ENCODE data around the gene GCC1.
"Not testable (repeated sequence)": the region's sequence is repeated elsewhere in the genome, so short reads cannot be mapped to it uniquely, and the experiment has no call there.

The GCC1 gene

GRCh38 chr7:127580612-127581011 is 4.8 kb downstream of the GCC1 start:
- FAIRE-seq (no peak), DNase-seq (ENCODE audit: insufficient read length, low spot score) (no peak)
- no peak for TF ChIP-seq POLR2A (IDR thresholded peaks at IDR 0.05; ENCODE audit: low read depth, low read length)

- no peak for TF ChIP-seq POLR2A (IDR thresholded peaks at IDR 0.05; ENCODE audit: low read depth, low read length)
- FAIRE-seq: no peak
- no peak for DNase-seq (ENCODE audit: insufficient read length, low spot score)
Measured at GRCh38 chr7:127578711-127579275, 6.6 kb downstream of the GCC1 start.

GRCh38 chr7:127578036-127578684 is 7.2 kb downstream of the GCC1 start:
- DNase-seq (ENCODE audit: insufficient read length, low spot score): no peak
- TF ChIP-seq POLR2A (IDR thresholded peaks at IDR 0.05; ENCODE audit: low read depth, low read length): no peak
- no peak for FAIRE-seq

- DNase-seq (ENCODE audit: insufficient read length, low spot score) (no peak), FAIRE-seq (no peak)
- TF ChIP-seq POLR2A (IDR thresholded peaks at IDR 0.05; ENCODE audit: low read depth, low read length): no peak
Measured at GRCh38 chr7:127571741-127572505, 13.5 kb downstream of the GCC1 start.

GRCh38 chr7:127568034-127568433 is 17.4 kb downstream of the GCC1 start:
- not testable (repeated sequence) for DNase-seq (ENCODE audit: insufficient read length, low spot score); FAIRE-seq

- FAIRE-seq (no peak), DNase-seq (ENCODE audit: insufficient read length, low spot score) (no peak)
- TF ChIP-seq POLR2A (IDR thresholded peaks at IDR 0.05; ENCODE audit: low read depth, low read length): no peak
Measured at GRCh38 chr7:127566242-127566641, 19.2 kb downstream of the GCC1 start.

GRCh38 chr7:127557803-127558202 is 27.6 kb downstream of the GCC1 start:
- TF ChIP-seq POLR2A (IDR thresholded peaks at IDR 0.05; ENCODE audit: low read depth, low read length): no peak
- no peak for FAIRE-seq
- no peak for DNase-seq (ENCODE audit: insufficient read length, low spot score)

- DNase-seq (ENCODE audit: insufficient read length, low spot score) (no peak), FAIRE-seq (no peak)
- no peak for TF ChIP-seq POLR2A (IDR thresholded peaks at IDR 0.05; ENCODE audit: low read depth, low read length)
Measured at GRCh38 chr7:127556404-127556803, 29.0 kb downstream of the GCC1 start.

- no peak for DNase-seq (ENCODE audit: insufficient read length, low spot score)
- no peak for TF ChIP-seq POLR2A (IDR thresholded peaks at IDR 0.05; ENCODE audit: low read depth, low read length)
- no peak for FAIRE-seq
Measured at GRCh38 chr7:127551941-127552340, 33.5 kb downstream of the GCC1 start.

- DNase-seq (ENCODE audit: insufficient read length, low spot score) (no peak), FAIRE-seq (no peak)
- TF ChIP-seq POLR2A (IDR thresholded peaks at IDR 0.05; ENCODE audit: low read depth, low read length): no peak
Measured at GRCh38 chr7:127550247-127550646, 35.1 kb downstream of the GCC1 start.

- TF ChIP-seq POLR2A (IDR thresholded peaks at IDR 0.05; ENCODE audit: low read depth, low read length): no peak
- DNase-seq (ENCODE audit: insufficient read length, low spot score) (no peak), FAIRE-seq (no peak)
Measured at GRCh38 chr7:127546313-127546712, 39.1 kb downstream of the GCC1 start.

- DNase-seq (ENCODE audit: insufficient read length, low spot score) (no peak), FAIRE-seq (no peak)
- TF ChIP-seq POLR2A (IDR thresholded peaks at IDR 0.05; ENCODE audit: low read depth, low read length): no peak
Measured at GRCh38 chr7:127541548-127541947, 43.8 kb downstream of the GCC1 start.

- DNase-seq (ENCODE audit: insufficient read length, low spot score); FAIRE-seq: not testable (repeated sequence)
Measured at GRCh38 chr7:127540461-127540860, 44.9 kb downstream of the GCC1 start.

GRCh38 chr7:127539116-127539515 is 46.3 kb downstream of the GCC1 start:
- FAIRE-seq (no peak), DNase-seq (ENCODE audit: insufficient read length, low spot score) (no peak)
- no peak for TF ChIP-seq POLR2A (IDR thresholded peaks at IDR 0.05; ENCODE audit: low read depth, low read length)

GRCh38 chr7:127536741-127537140 is 48.7 kb downstream of the GCC1 start:
- FAIRE-seq (no peak), DNase-seq (ENCODE audit: insufficient read length, low spot score) (no peak)
- TF ChIP-seq POLR2A (IDR thresholded peaks at IDR 0.05; ENCODE audit: low read depth, low read length): no peak

Measured in H54 (cell line).